Skeletal muscle satellite cell (primary cell): ENCODE measurements around the gene ALDH1A2.

Source experiments
- H3K27me3 ChIP-seq: 2 replicates; pipeline ENCODE4 v1.7.0; 2013; ENCODE audit warnings: low read length; ENCODE audit not compliant: control insufficient read depth, insufficient read depth
- H3K36me3 ChIP-seq: 2 replicates; pipeline ENCODE4 v1.7.0; 2013; ENCODE audit warnings: mild to moderate bottlenecking, control low read depth, low read length; ENCODE audit not compliant: insufficient read depth
- H3K4me1 ChIP-seq: 2 replicates; pipeline ENCODE4 v1.7.0; 2013; ENCODE audit warnings: low read length; ENCODE audit not compliant: control insufficient read depth, insufficient read depth
- H3K4me2 ChIP-seq: 2 replicates; pipeline ENCODE4 v1.7.0; 2013; ENCODE audit warnings: mild to moderate bottlenecking, low read length
- H3K4me3 ChIP-seq: 2 replicates; pipeline ENCODE4 v1.7.0; 2013; ENCODE audit warnings: low read length
- H3K9ac ChIP-seq: 2 replicates; pipeline ENCODE4 v1.7.0; 2013; ENCODE audit warnings: mild to moderate bottlenecking, low read depth, low read length, moderate library complexity
- H3K9me3 ChIP-seq: replicated peaks from 2 replicates; pipeline ENCODE4 v1.7.0; 2013; ENCODE audit warnings: mild to moderate bottlenecking, control low read depth, low read length

ALDH1A2 gene

DNA sequence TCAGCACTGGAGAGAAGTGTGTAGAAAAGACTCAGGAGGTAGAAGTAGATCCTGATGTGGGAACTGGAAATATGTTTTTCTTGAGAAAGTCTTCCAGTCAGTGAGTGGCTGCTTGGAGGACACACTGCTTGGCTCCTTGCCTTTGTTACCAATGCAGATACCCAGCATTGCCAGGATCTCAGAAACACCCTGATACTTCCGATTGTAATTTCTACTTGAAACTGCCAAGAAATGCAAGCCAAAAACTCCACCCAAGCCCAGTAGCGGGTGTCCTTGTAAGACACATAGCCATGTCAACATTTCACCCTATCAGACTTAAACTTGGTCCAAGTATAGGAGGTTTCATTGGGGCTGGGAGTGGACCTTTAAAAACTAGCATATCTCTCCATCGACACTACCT, 141.8 kb downstream of the ALDH1A2 start:
- H3K4me1 ChIP-seq = peaks cover 52% of the 10 kb centered on the region
- H3K9ac ChIP-seq = no peak overlapping the region
- no peaks in the 10 kb centered on the region for H3K36me3 ChIP-seq
- peaks cover 5% of the 10 kb centered on the region for H3K27me3 ChIP-seq
- no peak overlapping the region for H3K4me3 ChIP-seq
- H3K4me2 ChIP-seq = peak overlapping the region; percentile 20
- H3K9me3 ChIP-seq = no peaks in the 10 kb centered on the region

DNA sequence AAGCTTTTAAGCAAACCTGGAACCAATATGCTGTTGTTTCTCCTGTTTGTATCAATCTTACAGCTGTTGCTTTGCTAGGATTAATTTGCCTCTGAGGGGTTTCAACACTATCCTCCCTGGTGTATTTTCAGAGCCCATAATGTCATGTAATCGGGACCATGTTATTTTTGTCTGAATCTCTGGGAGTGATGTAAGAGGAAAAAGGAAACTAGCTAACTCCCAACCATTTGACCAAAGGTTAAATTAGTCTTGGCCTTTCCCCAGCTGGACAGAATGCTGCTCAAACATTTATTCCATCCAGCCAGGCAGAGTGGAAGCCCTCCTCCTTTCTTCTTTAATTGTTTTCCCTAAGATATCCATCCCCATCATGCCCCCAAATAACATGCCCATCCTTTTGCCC, 142.2 kb downstream of the ALDH1A2 start:
- Histone ChIP-seq H3K4me1 (peaks cover 52% of the 10 kb centered on the region), H3K27me3 (peaks cover 5% of the 10 kb centered on the region), H3K9ac (no peak overlapping the region), H3K4me3 (no peak overlapping the region), H3K36me3 (no peaks in the 10 kb centered on the region), H3K4me2 (peak overlapping the region; percentile 20), H3K9me3 (no peaks in the 10 kb centered on the region)

DNA sequence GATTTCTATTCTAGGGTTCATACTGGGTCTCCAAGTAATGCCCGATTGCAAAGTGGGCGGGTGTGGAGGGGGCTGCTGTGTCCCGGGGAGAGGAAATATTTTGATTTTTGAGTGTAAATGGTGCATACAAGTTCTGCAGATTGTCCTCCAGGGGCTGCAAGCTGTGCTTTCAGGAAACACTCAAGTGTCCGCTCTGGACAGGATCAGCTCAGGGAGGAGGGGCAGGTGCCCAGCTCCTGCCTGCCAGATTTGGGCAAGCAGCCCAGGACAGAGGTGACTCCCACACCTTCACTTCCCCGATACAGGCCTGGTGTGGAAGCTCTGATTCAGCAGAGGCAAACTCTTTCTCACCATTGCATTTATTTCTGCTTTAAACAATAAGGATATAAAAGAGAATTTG, 142.7 kb downstream of the ALDH1A2 start:
- peaks cover 52% of the 10 kb centered on the region for H3K4me1 ChIP-seq
- no peaks in the 10 kb centered on the region for H3K9me3 ChIP-seq
- peaks cover 5% of the 10 kb centered on the region for H3K27me3 ChIP-seq
- no peaks in the 10 kb centered on the region for H3K36me3 ChIP-seq
- peak overlapping the region; percentile 20 for H3K4me2 ChIP-seq
- no peak overlapping the region for H3K4me3 ChIP-seq
- no peak overlapping the region for H3K9ac ChIP-seq

DNA sequence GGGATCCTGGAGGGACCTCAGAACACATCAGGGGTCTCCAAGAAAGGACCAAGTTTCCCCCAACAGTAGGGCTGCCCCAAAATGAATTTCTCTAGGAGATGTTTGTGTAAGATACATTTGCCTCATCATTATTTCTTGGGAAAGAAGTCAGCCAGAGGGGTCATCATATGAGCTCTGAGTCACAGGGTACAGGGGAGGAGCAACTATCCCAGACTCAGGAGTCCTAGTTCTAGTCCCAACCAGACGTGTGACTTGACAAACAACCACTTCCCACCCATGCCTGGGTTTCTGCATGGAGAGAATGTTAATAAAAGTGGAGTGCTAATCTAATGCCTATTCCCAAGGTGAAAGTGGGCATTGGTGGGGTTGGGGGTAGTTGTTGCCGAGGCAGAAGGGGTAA, 144.1 kb downstream of the ALDH1A2 start:
- H3K4me3 ChIP-seq = no peak overlapping the region
- peak overlapping the region; percentile 4 for H3K4me2 ChIP-seq
- no peaks in the 10 kb centered on the region for H3K27me3 ChIP-seq
- no peaks in the 10 kb centered on the region for H3K9me3 ChIP-seq
- H3K9ac ChIP-seq = no peak overlapping the region
- no peaks in the 10 kb centered on the region for H3K36me3 ChIP-seq
- H3K4me1 ChIP-seq = peaks cover 52% of the 10 kb centered on the region

DNA sequence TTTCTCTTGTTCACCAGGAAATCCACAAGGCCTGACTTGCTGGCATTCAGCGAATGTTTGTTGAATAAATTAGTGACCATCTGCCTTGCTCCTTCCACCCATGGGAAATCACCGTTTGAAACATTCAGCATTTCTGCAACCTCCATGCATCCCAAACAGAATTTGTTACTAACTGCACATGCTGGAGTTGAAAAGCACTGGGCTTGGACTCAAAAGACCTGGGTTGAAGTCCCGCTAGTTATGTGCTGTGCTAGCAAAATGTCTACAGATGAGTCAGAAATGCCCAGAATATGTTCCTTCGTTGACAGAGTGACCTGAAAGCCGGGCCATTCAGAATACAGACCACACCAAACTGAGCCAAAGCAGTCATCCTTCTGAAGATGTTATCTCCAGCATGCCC, 144.6 kb downstream of the ALDH1A2 start:
- peak overlapping the region; percentile 4 for H3K4me2 ChIP-seq
- no peaks in the 10 kb centered on the region for H3K36me3 ChIP-seq
- peaks cover 3% of the 10 kb centered on the region for H3K27me3 ChIP-seq
- H3K9me3 ChIP-seq = no peaks in the 10 kb centered on the region
- H3K9ac ChIP-seq = no peak overlapping the region
- H3K4me1 ChIP-seq = peaks cover 52% of the 10 kb centered on the region
- H3K4me3 ChIP-seq = no peak overlapping the region

DNA sequence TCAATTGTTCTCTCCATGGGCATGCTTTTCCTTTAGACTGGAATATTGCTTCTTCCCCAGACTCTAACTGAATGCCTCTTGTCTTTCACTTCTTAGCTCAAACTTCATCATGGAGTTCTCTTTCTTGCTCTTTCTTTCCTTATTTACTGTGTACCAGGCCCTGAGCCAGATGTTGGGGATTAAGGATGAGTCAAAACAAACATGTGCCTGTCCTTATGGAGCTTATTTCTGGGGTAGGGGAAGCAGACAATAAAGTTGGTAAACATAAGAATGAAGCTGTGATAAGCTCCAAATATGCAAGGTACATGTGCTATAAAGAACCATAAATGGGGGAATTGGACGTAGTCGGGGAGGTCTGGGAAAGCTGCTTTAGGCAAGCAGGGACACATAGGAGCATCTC, 145.8 kb downstream of the ALDH1A2 start:
- H3K4me1 ChIP-seq = peaks cover 52% of the 10 kb centered on the region
- no peak overlapping the region for H3K9ac ChIP-seq
- H3K36me3 ChIP-seq = no peaks in the 10 kb centered on the region
- no peaks in the 10 kb centered on the region for H3K9me3 ChIP-seq
- H3K4me3 ChIP-seq = no peak overlapping the region
- peaks cover 4% of the 10 kb centered on the region for H3K27me3 ChIP-seq
- H3K4me2 ChIP-seq = no peak overlapping the region

DNA sequence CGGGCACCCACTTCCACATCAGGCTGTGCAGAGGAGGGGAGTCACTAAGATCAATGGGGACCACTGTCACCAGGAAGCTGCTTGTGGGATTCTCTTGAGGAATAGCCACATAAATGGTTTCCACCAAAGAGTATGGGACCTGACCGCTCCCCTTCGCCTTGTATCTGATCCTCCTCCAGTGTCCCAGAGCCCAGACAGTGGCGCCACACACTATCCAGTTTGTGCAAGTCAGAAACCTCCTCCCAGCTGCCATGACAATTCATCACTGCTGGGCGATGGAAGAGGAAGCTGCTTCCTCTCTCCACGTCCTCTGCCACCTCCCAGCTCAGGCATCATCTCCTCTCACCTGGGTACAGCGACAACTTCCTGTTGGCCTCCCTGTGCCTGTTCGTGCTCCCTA, 147.5 kb downstream of the ALDH1A2 start:
- Histone ChIP-seq H3K4me2 (no peak overlapping the region), H3K4me1 (peaks cover 35% of the 10 kb centered on the region), H3K4me3 (no peak overlapping the region), H3K9ac (no peak overlapping the region), H3K27me3 (peaks cover 9% of the 10 kb centered on the region), H3K36me3 (no peaks in the 10 kb centered on the region), H3K9me3 (no peaks in the 10 kb centered on the region)

DNA sequence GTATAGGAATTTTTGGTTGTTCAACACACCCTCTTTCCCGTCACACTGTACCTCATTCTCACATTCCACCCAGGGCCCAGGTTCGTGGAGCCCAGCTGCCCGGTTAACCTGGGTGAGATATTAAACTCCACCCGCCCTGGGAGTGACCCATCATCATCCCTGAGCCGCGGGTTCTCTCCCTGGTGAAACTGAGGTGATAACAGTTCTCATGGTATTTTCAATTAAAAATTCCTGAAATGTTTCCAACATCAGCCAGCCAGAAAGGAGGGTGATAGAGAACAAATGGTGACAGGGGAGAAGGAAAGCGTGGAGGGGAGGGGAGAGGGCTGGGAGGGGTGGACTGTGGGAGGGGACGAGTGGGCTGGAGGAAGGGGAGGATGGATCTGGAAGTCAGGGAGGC, 148.8 kb downstream of the ALDH1A2 start:
- Histone ChIP-seq H3K4me2 (no peak overlapping the region), H3K9ac (no peak overlapping the region), H3K9me3 (no peaks in the 10 kb centered on the region), H3K36me3 (no peaks in the 10 kb centered on the region), H3K27me3 (peaks cover 9% of the 10 kb centered on the region), H3K4me3 (no peak overlapping the region), H3K4me1 (peaks cover 23% of the 10 kb centered on the region)

DNA sequence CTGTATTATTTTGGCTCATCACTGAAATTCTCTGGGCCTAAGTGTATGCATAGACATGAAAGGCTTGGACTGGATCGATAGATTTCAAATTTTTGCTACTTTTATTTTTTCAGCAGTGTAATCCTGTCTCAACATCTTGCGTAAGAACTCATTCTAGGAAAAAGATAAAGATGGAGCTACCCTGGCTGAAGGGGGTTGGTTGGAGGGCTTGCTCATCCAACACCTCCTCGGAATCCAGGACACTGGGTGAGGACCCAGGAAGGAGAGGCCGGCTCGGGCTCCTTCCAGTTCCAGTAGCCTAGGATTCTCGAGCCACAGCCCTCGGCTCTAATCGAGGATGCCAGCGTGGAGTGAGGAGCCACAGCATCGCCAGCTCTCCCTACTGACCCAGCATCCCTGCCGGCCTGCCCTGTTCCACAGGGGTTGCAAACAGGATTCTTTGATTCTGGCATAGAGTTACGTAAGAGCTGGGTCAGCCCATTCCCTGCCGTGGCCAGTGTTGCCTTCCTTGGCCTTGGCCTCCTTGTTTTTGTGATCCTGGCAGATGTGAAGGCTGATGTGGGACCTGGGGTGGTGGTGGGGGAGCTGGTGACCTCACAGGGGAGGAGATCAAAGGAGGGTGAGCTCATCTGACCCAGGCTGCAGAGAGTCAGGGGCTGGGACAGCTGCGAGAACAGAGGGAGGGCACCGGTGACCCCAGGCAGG, 149.5 kb downstream of the ALDH1A2 start:
- H3K27me3 ChIP-seq = peaks cover 9% of the 10 kb centered on the region
- H3K4me1 ChIP-seq = peaks cover 16% of the 10 kb centered on the region
- no peaks in the 10 kb centered on the region for H3K9me3 ChIP-seq
- no peak overlapping the region for H3K4me2 ChIP-seq
- no peak overlapping the region for H3K9ac ChIP-seq
- H3K4me3 ChIP-seq = no peak overlapping the region
- H3K36me3 ChIP-seq = no peaks in the 10 kb centered on the region

DNA sequence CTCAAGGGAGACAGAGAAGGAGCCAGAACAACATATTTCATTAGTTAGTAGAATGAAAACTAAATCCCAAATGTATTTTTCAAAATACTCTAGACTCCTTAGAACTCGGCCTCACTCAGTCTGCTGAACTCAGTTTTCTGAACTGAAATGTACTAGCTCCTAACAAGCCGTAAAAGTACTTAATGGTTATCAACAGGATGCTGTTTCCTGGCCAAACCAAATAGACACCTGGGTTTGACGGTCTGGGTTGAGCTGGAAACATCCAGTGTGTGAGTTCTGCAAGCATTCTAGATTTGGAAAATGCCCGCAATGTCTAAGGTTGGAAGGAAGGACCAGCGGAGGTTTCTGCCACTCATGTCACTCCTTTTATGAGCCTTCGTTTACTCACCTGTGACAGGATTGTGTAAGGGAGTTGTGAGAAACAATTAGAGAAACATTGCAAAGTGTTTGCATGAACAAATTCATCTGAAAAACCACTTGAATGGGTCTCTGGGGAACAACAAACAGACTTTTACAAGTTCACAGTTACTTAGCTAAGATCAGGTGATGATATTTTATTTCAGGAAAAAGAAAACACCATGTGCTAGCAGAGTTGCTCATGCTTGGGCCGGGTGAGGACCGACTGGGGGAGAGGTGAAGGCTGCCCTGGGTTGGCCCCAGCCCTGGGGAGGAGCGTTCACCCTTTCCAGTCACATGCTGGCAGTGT, 151.0 kb downstream of the ALDH1A2 start:
- Histone ChIP-seq H3K9ac (no peak overlapping the region), H3K9me3 (no peaks in the 10 kb centered on the region), H3K27me3 (peaks cover 9% of the 10 kb centered on the region), H3K4me1 (peaks cover under 1% of the 10 kb centered on the region), H3K36me3 (no peaks in the 10 kb centered on the region), H3K4me3 (no peak overlapping the region), H3K4me2 (no peak overlapping the region)

DNA sequence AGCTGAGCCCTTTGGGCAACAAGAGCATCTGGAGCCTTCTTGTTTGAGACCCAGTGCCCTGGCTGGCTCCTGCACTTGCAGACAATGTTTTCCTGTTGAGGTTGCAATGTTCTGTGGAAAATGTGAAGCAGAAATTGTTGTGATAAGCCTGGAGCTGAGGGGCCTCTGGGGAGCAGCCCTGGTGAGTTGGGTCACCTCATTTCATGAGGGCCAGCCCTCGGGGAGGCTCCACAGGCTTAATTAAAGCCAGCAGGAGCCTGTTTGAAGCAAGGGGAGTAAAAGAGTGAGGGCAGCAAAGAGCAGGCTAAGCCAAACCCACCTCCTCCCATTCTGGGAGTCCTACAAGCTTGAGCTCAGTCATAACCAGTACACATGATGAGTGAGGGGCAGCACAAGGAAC, 154.3 kb downstream of the ALDH1A2 start:
- Histone ChIP-seq H3K36me3 (no peaks in the 10 kb centered on the region), H3K9ac (no peak overlapping the region), H3K4me1 (no peaks in the 10 kb centered on the region), H3K9me3 (no peaks in the 10 kb centered on the region), H3K4me3 (no peak overlapping the region), H3K27me3 (peaks cover 23% of the 10 kb centered on the region), H3K4me2 (no peak overlapping the region)

DNA sequence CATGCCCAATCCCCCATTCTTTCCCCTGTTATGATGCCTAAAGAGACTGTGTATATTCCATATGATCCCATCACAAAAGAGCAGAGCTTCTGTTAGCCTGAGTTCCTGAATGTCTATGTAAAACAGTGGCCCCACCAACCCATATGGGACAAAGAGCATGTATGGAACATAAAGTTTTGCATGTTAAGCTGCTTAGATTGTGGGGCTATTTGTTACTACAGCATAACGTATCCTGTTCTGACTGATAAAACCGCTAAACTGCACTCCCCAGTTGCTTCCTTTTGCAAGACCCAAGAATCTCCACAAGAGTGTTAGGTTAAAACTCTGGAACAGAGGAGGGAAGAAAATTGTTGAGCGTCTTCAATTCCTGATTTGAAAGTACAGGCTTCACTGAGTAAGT, 154.8 kb downstream of the ALDH1A2 start:
- no peaks in the 10 kb centered on the region for H3K4me1 ChIP-seq
- H3K4me3 ChIP-seq = no peak overlapping the region
- no peak overlapping the region for H3K9ac ChIP-seq
- H3K27me3 ChIP-seq = peaks cover 23% of the 10 kb centered on the region
- H3K36me3 ChIP-seq = no peaks in the 10 kb centered on the region
- no peaks in the 10 kb centered on the region for H3K9me3 ChIP-seq
- H3K4me2 ChIP-seq = no peak overlapping the region
